ENCODE data around the gene PSMD1.
A peak's percentile ranks its signal among the peaks of the same experiment; 100 is the strongest.
"Not testable (repeated sequence)": the region's sequence is repeated elsewhere in the genome, so short reads cannot be mapped to it uniquely, and the experiment has no call there.

Gene PSMD1

DNA sequence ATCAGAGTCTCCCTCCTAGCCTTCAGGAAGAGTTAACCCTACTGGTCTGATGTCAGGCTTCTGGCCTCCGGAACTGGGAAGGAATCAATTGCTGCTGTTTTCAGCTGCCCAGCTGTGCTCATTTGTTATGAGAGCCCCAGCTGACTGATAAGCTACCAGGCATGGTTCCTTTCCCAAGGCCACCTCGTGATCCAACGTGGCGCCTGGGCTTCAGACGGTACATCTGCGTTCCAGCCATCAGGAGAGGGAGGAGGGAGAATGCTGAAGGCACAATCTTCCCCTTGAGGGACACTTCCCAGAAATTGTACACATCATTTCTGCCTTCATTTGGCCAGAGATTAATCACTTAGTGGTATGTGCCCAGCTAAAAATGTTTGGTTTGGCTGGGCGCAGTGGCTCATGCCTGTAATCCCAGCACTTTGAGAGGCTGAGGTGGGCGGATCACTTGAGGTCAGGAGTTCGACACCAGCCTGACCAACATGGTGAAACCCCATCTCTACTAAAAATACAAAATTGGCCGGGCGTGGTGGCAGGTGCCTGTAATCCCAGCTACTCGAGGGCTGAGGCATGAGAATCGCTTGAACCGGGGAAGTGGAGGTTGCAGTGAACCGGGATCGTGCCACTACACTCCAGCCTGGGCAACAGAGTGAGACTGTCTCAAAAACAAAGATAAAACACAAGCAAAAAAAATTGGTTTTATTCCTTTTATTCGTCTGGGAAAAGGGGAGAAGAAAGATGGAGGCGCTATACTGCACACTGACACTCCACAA lies 131.3 kb downstream of the PSMD1 start:
- DNase-seq = no peak

GRCh38 chr2:231188506-231189170 lies 132.0 kb downstream of the PSMD1 start:
- DNase-seq = no peak

- no peak for DNase-seq
These were observed 132.5 kb downstream of the PSMD1 start for GRCh38 chr2:231189171-231189530.

DNA sequence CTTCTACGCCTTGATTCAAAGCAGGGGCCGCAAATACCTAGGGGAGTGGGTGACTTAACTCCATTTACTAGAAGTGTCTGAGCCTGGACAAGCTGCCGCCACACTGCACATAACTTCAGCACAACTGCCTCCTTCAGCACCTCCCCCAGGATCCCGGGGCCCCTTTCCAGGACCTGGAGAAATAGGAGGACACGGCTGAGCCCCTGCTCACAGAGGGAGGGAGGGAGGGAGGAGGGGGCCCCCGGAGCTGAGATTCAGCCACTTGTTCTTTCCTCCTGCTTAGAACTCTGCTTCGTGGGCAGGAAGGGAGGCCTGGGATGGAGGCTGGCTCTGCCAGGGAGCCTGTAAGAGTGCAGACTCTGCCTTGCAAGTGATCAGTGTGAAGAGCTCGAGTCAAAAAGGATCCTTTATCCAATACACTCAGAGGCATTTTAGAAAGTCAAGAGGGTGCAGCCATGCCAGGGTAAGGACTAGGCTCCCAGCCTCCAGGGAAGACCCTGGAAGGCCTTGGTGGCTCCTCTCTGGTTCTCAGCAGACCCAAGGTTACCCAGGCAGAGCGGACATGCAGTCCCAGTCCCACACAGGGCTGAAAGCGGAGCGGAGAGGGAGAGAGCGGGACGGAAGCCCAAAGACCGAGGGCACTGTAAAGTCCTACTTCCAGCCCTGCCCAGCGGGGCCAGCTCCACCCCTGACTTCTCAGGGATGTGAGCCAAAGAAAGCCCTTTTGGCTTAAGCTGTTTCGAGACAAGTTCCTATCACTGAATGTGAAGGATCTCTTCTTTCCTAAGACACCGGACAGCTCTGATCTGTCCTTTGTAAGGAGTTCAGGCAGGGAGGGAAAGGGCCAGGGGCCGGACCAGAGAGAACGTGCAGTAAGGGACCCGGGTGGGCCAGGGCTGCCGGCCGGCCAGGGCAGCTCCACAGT lies 133.2 kb downstream of the PSMD1 start:
- DNase-seq = no peak

GRCh38 chr2:231190531-231191197 lies 134.0 kb downstream of the PSMD1 start:
- DNase-seq = no peak

DNA sequence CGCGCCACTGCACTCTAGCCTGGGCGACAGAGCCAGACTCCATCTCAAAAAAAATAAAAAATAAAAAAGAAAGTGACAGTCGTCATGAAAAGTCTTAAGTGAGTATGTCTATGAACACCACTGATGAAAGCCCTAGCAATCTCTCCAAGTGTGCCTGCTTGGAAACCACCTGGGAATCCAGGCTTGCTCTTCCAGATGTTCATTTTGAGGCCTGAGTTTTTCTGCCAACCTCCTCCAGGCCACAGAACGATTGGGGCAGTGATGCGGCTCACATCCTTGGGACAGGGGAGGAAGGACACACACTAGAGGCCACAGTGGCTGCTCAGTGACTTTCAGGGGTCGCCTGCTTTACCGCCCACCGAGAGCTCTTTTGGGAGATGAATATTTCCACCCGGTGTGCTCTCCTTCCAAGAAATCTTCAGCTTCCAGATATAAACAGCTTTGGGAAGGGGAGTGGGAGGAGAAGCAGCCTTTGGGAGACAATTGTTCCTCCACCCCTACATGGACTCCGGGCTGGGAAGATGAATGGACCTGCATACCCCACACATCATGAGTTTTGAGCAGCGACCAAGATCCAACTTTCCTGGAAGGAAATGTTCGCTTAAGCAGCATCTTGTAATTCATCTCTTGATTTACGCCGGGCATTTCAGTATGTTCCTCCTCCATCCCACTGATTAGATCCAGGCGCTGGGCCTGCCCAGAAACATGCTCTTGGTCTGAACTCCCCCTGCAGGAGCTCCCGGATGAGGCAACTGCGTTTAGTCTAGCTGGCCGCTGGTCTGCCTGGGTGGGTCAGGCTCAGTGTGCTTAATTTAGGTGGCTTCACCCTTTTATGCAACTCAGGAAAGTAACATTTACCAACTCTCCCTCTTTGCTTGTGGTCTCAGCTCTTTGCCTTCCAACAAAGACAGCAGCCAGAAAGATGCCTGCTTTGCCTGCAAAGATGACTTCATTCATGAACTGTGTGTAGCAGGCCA lies 135.5 kb downstream of the PSMD1 start:
- DNase-seq = no peak

DNA sequence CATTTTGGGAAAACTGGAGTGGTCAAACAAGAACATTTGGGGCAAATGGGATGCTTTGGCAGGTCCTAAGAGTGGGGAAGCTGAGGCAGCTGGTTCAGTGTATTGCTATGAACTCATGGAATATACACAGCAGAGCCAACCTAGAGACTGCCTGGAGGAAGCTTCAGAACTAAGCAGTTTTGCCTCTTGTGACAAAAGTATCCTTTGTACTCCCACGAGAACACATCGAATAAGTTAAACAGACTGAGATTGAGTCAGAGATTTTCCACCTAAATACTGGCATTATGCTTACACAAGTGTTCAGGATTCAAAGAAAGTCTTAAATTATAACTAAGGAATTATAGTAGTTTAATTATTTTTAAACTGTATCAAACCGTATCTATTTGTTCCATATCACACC lies 136.5 kb downstream of the PSMD1 start:
- no peak for DNase-seq

DNA sequence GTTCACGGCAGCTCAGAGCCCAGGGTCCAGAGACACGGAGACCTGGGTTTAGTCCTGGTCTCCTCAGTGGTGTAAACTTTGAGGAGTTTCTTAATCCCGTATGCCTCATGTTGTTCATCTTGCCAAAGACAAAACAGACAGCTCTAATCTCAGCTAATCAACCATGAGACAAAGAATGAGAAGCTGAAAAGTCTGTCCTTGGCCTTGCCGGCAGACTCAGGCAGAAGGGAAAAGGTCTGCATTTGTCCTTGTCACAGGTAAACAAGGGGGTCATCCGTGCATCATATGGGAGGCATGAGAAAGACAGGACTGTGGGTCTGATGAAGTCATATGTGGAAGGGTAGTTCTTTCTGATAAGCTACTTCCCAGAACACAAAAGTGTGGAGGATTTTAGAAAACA lies 139.9 kb downstream of the PSMD1 start:
- no peak for DNase-seq

DNA sequence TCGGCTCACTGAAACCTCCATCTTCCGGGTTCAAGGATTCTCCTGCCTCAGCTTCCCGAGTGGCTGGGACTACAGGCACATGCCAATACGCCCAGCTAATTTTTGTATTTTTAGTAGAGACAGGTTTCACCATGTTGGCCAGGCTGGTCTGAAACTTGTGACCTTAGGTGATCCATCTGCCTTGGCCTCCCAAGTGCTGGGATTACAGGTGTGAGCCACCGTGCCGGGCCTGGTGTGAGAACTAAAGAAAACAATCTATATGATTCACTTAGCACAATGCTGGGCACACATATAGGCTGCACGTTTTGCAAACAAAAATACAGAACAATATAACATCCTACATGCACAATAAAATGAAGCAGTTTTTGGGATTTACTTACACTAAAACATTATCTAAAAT lies 140.5 kb downstream of the PSMD1 start:
- not testable (repeated sequence) for DNase-seq

GRCh38 chr2:231197706-231198290 lies 141.1 kb downstream of the PSMD1 start:
- no peak for DNase-seq

GRCh38 chr2:231198291-231199173 lies 141.9 kb downstream of the PSMD1 start, which contains the start of gene ARMC9:
Gene ARMC9 (plus strand): TSS chr2:231198631. CDS start chr2:231206239, 7,608 bp downstream.
- DNase-seq = peak; percentile 74

DNA sequence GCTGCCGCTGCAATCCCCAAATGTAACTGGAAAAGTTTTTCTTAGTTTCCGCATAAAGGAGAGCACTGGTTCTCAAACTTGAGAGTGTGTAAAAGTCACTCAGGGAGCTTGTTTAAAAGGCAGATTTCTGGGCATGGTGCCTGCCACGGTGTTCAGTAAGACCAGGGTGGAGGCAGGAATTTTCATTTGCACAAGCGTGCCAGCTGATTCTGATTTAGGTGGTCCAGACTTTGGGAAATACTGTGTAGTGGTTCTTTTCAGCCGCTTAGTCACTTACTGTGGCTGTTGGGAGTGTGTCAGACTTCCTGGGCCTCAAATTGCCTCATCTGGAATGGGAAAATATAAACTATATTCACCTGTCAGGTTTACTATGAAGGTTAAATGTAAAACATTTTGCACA lies 142.6 kb downstream of the PSMD1 start:
- no peak for DNase-seq

DNA sequence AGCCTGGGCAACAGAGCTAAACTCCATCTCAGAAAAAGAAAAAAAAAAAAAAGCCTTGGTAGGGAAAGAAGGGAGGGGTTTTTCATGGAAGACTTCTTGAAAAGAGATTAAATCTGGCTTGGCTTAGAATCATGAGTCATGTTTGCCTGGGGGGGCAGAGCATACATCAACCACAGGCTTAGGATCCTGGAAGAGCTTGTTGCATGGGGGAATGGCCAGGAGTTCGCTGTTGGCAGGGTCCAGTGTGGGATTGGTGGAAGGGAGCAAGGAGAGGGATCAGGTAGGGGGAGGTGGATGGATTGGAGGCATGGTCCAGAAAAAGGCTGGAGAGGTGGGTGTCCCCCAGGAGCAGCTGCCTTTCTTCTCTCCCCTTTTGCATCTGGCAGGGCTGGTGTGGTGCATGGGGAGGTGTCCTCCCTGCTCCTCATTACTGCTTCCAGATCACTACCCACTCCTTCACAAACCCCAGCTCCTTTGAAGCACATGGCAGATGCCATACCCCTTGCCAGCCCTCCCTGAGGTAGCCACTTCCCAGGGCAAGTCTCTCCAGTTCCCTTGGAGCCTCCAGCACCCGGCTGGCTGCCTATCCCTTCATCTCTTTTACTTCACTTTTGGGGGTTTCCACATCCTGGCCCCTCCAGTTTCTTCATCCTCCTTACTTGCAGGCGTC lies 144.3 kb downstream of the PSMD1 start:
- DNase-seq = no peak

GRCh38 chr2:231201475-231201814 lies 144.8 kb downstream of the PSMD1 start:
- no peak for DNase-seq

DNA sequence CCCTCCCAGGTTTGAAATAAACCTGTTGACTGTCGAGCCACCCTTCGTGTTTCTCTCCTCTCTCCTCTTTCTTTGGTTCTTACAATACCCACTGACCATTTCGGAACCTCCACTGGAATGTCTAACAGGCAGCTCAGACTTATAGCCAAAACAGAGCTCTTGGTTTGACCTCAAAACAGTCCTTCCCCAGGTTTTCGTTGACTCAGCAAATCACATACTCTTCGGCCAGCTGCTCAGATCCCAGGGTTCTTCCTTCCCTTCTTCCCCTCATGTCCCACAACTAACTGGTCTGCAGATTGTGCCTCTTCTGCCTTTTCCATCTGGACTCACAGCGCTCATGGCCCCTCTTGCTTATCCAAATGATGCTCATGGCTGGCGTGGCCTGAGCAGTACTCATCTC lies 146.4 kb downstream of the PSMD1 start:
- DNase-seq = no peak

GRCh38 chr2:231204146-231204545 lies 147.5 kb downstream of the PSMD1 start:
- DNase-seq = no peak

- no peak for DNase-seq
These were observed 147.9 kb downstream of the PSMD1 start for GRCh38 chr2:231204581-231204980.

- no peak for DNase-seq
These were observed 151.1 kb downstream of the PSMD1 start for GRCh38 chr2:231207734-231208133.

GRCh38 chr2:231210782-231211181 lies 154.1 kb downstream of the PSMD1 start:
- DNase-seq = no peak

DNA sequence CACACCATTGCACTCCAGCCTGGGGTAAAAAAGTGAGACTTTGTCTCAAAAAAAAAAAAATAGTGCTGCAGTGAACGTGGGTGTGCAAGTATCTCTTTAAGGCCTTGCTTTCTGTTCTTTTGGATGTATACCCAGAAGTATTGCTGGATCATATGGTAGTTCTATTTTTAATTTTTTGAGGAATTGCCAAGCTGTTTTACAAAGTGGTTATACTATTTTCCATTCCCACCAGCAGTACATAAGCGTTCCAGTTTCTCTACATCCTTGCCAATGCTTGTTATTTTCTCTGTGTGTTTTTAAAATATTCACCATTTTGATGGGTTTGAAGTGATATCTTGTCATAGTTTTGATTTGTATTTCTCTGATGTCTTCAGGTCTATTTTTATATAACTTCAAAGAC lies 154.8 kb downstream of the PSMD1 start:
- DNase-seq = no peak

Measured in NCI-H1105 (cell line).